ENCODE results near the gene STK11IP. TPM values are rescaled to one million over a fixed set of nuclear protein-coding genes. Genes with fewer than 3 reads are reported as not detected.

Gene STK11IP
- total RNA-seq, 1 experiment from 2014 or later = 29.3 TPM

DNA sequence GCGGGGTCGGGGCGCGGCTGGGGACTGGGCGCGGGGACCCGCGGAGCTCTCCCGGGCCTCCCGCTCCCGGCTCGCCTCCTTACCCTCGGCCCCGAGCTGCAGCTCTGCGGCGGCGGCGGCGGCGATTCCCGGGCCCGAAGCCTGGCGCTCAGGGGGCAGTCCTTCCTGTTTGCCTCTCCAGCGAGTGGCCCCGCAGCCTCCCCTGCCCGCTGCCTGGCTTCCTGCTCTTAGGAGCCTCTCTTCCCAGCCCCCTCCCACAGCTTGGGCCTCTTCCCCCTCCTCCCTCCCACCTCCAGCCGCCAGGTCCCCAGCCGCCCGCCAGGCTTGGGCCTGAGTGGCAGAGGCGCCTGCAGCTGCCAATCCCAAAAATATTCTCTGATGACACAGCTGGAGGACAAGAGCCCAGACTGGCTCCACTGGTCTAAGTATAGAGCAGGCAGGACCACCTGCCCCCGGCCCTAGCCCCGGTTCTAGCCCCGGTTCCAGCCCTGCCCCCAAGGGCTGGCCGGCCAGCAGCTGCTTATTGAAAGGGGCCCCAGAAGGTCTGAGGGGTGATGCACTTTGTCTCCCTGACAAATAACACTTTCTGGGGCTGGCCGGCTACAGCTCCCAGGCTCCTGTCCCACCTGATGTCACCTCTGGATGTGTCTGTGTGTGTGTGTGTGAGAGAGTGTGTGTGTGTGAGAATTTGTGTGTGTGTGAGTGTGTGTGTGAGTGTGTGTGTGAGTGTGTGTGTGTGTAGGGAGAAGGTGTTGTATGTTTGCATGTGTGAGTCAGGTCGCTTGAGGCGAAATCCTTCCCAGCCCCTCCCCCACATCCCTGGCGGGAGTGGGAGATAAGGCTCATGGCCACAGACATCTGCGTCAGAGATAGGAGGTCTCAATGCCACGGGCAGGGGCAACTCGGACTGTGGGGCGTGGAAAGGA is 26.1 kb upstream of the STK11IP start, which contains the start of gene OBSL1:
OBSL1 (minus strand) TSS at position 229 of the 926 bp plus-strand sequence. CDS start 307 bp downstream, outside the sequence.
- H3K27ac Mint-ChIP-seq (ENCODE audit: unreplicated experiment) = peak within 1 kb of the TSS; percentile 16
- H3K36me3 Mint-ChIP-seq (ENCODE audit: insufficient read depth, unreplicated experiment) = peaks cover 37% of the 10 kb centered on the region
- CTCF ChIA-PET = interaction anchor here (0.8 to 1.5 kb wide), 4 partner anchors 11 to 30 kb away, joined by 3 to 6 read pairs (median 4); no protein-coding TSS in a partner anchor
- no peaks in the 10 kb centered on the region for H3K9me3 Mint-ChIP-seq (ENCODE audit: low read depth, unreplicated experiment)
- intact Hi-C loops (cut with micrococcal nuclease; ENCODE audit: unreplicated experiment) = no loop called here
- H3K4me1 Mint-ChIP-seq (ENCODE audit: low read depth, unreplicated experiment) = peaks cover 11% of the 10 kb centered on the region
- H3K4me3 Mint-ChIP-seq (ENCODE audit: low read depth, unreplicated experiment) = peak within 1 kb of the TSS; percentile 51
- H3K27me3 Mint-ChIP-seq (ENCODE audit: unreplicated experiment) = peaks cover 8% of the 10 kb centered on the region
- TF ChIP-seq, protein P1, sequence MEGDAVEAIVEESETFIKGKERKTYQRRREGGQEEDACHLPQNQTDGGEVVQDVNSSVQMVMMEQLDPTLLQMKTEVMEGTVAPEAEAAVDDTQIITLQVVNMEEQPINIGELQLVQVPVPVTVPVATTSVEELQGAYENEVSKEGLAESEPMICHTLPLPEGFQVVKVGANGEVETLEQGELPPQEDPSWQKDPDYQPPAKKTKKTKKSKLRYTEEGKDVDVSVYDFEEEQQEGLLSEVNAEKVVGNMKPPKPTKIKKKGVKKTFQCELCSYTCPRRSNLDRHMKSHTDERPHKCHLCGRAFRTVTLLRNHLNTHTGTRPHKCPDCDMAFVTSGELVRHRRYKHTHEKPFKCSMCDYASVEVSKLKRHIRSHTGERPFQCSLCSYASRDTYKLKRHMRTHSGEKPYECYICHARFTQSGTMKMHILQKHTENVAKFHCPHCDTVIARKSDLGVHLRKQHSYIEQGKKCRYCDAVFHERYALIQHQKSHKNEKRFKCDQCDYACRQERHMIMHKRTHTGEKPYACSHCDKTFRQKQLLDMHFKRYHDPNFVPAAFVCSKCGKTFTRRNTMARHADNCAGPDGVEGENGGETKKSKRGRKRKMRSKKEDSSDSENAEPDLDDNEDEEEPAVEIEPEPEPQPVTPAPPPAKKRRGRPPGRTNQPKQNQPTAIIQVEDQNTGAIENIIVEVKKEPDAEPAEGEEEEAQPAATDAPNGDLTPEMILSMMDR (IDR thresholded peaks at IDR 0.05; ENCODE audit: unreplicated experiment) = no peak
- peak; percentile 79 for DNase-seq
- BruUV-seq (replicated peaks) = no TSS peak

DNA sequence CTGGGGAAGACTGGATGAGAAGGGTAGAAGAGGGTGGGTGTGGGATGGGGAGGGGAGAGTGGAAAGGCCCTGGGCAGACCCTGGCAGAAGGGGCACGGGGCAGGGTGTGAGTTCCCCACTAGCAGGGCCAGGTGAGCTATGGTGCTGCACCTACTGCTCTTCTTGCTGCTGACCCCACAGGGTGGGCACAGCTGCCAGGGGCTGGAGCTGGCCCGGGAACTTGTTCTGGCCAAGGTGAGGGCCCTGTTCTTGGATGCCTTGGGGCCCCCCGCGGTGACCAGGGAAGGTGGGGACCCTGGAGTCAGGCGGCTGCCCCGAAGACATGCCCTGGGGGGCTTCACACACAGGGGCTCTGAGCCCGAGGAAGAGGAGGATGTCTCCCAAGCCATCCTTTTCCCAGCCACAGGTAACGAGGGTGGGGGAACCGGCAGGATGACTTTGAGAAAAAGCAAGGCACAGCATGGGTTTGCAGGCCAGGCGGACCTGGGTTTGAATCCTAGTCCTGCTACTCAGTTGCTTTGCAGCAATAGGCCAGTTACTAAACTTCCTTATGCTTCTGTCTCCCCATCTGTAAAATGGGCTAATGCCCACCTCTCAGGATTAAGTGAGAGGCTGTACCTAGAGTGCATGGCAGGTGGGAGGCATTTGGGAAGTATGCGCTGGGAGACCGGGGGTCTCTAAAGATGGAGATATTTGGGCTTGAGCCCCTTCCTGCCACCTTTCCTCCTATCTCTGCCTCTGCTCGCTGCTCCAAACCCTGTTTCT is 25.2 kb upstream of the STK11IP start, which contains the start of gene INHA:
INHA (plus strand) TSS at position 74 of the 765 bp plus-strand sequence; CDS start at position 139, 65 bp downstream.
- no TSS peak for BruUV-seq (replicated peaks)
- peaks cover 45% of the 10 kb centered on the region for H3K36me3 Mint-ChIP-seq (ENCODE audit: insufficient read depth, unreplicated experiment)
- CTCF ChIA-PET = no interaction called here
- no peaks in the 10 kb centered on the region for H3K9me3 Mint-ChIP-seq (ENCODE audit: low read depth, unreplicated experiment)
- DNase-seq = no peak
- peaks cover 19% of the 10 kb centered on the region for H3K4me1 Mint-ChIP-seq (ENCODE audit: low read depth, unreplicated experiment)
- intact Hi-C loops (cut with micrococcal nuclease; ENCODE audit: unreplicated experiment) = no loop called here
- TF ChIP-seq, protein P1 (IDR thresholded peaks at IDR 0.05; ENCODE audit: unreplicated experiment) = no peak
- H3K4me3 Mint-ChIP-seq (ENCODE audit: low read depth, unreplicated experiment) = peak within 1 kb of the TSS; percentile 51
- H3K27me3 Mint-ChIP-seq (ENCODE audit: unreplicated experiment) = peaks cover 8% of the 10 kb centered on the region
- H3K27ac Mint-ChIP-seq (ENCODE audit: unreplicated experiment) = peak within 1 kb of the TSS; percentile 16

DNA sequence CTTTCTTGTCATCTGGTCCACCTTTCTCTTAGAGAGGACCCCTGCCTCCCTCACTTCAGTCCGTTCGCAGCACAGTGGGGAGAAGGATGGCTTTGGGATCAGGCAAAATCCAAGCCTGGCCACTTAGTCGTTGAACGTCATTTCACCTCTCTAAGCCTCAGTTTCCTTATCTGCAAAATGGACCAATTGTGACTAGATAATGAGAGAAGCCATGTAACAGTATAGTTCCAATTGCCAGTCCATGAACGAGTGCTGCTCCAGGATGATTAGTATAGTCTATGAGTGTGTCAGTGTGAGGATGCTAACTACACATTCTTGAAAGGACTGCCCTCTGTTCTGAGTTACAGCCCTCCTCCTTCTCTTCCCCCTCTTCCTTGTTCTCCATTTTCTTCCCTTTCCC is 24.5 kb upstream of the STK11IP start:
- Mint-ChIP-seq H3K36me3 (ENCODE audit: insufficient read depth, unreplicated experiment) (peaks cover 41% of the 10 kb centered on the region), H3K27ac (ENCODE audit: unreplicated experiment) (no peak overlapping the region), H3K4me3 (ENCODE audit: low read depth, unreplicated experiment) (no peak overlapping the region), H3K4me1 (ENCODE audit: low read depth, unreplicated experiment) (peaks cover 21% of the 10 kb centered on the region), H3K9me3 (ENCODE audit: low read depth, unreplicated experiment) (no peaks in the 10 kb centered on the region), H3K27me3 (ENCODE audit: unreplicated experiment) (peaks cover 8% of the 10 kb centered on the region)
- CTCF ChIA-PET = no interaction called here
- BruUV-seq (replicated peaks) = no TSS peak
- TF ChIP-seq, protein P1 (IDR thresholded peaks at IDR 0.05; ENCODE audit: unreplicated experiment) = no peak
- intact Hi-C loops (cut with micrococcal nuclease; ENCODE audit: unreplicated experiment) = no loop called here
- no peak for DNase-seq

DNA sequence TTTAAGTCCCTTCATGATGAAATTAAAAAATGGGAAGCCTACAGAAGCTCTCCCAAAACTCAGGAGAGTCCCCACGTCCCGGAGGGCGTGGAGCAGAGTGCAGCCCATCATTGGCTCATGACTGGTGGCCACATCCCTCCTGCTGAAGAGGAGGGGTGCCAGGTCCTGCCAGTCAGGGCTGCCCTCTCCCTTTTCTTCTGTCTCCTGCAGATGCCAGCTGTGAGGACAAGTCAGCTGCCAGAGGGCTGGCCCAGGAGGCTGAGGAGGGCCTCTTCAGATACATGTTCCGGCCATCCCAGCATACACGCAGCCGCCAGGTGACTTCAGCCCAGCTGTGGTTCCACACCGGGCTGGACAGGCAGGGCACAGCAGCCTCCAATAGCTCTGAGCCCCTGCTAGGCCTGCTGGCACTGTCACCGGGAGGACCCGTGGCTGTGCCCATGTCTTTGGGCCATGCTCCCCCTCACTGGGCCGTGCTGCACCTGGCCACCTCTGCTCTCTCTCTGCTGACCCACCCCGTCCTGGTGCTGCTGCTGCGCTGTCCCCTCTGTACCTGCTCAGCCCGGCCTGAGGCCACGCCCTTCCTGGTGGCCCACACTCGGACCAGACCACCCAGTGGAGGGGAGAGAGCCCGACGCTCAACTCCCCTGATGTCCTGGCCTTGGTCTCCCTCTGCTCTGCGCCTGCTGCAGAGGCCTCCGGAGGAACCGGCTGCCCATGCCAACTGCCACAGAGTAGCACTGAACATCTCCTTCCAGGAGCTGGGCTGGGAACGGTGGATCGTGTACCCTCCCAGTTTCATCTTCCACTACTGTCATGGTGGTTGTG is 23.0 kb upstream of the STK11IP start:
- H3K36me3 Mint-ChIP-seq (ENCODE audit: insufficient read depth, unreplicated experiment) = peaks cover 38% of the 10 kb centered on the region
- H3K9me3 Mint-ChIP-seq (ENCODE audit: low read depth, unreplicated experiment) = no peaks in the 10 kb centered on the region
- CTCF ChIA-PET = interaction anchor here (1.0 kb wide), 1 partner anchor 19 kb away, joined by 5 read pairs; no protein-coding TSS in a partner anchor
- H3K4me3 Mint-ChIP-seq (ENCODE audit: low read depth, unreplicated experiment) = no peak overlapping the region
- BruUV-seq (replicated peaks) = no TSS peak
- DNase-seq = no peak
- no peak overlapping the region for H3K27ac Mint-ChIP-seq (ENCODE audit: unreplicated experiment)
- intact Hi-C loops (cut with micrococcal nuclease; ENCODE audit: unreplicated experiment) = no loop called here
- peaks cover 21% of the 10 kb centered on the region for H3K4me1 Mint-ChIP-seq (ENCODE audit: low read depth, unreplicated experiment)
- H3K27me3 Mint-ChIP-seq (ENCODE audit: unreplicated experiment) = peaks cover 8% of the 10 kb centered on the region
- TF ChIP-seq, protein P1 (IDR thresholded peaks at IDR 0.05; ENCODE audit: unreplicated experiment) = no peak
